ENCODE measurements around the gene SPATA3.
"Not testable (repeated sequence)": the region's sequence is repeated elsewhere in the genome, so short reads cannot be mapped to it uniquely, and the experiment has no call there.

Gene SPATA3

DNA sequence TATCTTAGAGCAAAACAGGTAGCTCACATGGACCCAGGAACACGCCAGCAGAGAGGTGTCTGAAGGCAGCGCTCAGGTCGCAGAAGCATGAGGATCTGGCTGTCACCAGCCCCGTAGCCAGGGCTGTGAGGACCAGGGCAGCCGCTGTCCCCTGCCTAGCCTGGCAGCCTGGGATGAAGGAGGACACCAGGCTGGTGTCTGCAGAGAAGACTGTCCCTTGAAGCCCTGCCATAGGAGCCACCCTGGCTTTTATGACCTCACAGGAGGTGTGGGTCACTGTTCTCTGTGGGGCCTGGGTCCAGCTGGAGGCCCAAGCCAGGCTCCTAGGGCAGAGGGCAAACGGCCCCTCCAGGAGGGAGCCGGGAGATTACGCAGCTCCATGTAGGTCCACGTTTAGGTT, at the start of gene SPATA3:
Gene SPATA3, plus strand, starts transcription at position 301 of the 400 bp plus-strand sequence. CDS start 113 bp downstream, outside the sequence.
- no peak for DNase-seq (ENCODE audit: low read depth)

DNA sequence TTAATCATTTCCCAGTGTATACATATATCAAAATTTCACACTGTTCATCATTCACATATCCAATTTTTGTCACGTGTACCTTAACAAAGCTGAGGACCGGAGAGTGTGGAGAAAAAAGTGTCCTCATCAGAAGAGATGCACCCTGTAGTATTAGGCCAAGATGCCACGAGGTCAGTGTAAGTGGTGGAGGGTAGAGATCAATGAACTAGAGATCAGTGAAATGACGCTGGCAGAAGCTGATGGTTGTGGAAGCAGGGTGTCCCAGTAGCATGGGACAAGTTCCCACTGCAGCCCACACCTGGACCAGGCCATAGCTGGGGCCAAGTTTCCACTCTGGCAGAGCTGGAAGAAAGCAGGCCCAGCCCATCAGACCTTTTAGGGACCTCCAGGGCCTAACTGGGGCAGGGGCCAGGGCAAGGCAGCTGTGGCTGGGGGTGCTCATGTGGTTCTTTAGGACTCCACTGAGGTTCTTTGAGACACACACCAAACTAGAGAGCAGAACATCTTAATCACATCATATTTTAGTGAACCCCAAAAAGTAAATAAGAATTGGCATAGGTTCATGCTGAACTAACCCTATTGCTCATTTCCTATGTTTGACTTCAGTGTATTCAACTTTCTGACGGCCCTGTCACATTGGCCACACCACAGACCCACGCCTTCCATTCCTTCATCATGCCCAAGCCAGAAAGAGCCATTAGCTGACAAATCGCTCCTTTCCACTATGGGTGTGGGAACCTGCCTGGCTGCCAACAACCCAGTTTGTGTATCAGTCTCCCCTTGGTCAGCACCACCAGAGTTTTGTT, 49.3 kb upstream of the SPATA3 start:
- no peak for DNase-seq (ENCODE audit: low read depth)

DNA sequence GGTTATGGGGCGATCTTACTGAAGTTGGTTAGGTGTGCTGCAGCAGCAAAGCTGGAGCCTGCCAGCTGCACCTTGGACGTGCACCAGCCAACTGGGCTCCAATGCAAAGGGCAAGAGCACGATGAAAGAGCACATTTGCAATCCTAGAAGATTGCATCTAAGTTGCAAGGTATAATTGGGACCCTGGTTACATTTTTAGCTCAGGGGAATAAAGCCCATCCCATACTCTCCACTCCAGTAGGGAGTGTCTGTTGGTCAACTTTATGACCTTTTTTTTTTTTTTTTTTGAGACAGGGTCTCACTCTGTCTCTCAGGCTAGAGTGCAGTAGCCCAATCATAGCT, 48.7 kb upstream of the SPATA3 start:
- DNase-seq (ENCODE audit: low read depth): no peak

DNA sequence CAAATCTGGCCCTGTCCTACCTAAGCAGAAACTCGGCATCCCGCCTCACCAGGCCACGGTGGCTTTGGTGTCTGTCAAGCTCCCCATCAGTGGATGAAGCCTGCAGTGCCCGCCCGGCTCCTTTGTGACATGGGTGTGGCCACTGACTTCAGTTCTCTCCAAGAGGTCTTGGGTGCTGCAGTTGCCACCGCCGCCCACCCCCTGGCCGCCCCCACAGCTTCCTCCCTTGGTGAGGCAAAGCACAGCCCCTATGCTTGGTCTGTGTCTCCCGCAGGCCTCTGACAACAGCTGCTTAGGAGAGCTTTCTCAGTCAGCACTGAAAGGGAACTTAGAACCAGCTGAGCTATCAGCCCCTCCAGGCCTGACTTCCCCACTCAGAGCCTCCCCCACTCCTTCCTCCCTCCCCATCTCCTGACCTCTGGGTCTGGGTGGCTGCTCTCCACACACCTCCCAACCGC, 48.0 kb upstream of the SPATA3 start:
- DNase-seq (ENCODE audit: low read depth): no peak

DNA sequence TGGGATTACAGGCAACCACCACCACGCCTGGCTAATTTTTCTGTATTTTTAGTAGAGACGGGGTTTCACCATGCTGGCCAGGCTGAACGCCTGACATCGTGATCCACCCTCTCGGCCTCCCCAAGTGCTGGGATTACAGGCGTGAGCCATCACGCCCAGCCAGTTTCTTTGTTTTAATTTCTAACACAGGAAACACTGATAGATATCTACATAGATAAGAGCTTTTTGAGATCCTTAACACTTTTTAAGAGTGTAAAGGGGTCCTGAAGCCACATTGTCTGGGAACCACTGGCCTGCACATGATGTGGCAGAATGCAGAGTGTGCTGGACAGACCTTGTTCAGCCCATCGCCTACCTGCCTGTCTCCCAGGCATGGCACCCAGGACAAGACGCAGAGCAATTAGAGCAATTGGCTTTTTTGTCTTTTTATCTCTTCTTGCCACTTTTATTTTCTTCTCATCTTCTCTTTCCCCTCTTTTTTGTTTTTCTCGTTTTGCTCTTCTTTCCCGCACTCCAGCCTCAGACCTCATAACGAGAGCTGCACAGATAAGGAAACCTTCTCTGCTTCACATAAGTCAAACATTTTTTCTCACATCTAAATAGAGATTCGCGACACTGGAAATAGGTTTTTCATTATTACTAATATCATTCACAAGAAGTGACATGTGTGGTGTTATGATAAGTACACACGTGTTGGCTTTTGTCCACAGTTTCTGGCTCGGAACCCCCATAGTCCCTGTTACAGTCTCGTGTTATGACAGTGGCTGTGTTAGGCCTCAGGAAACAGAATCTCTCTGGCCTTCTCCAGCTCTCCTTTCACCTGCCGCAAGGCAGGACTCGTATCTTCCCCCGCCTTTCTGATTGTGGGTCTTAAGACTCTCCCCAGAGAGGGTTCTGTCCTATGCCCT, 45.7 kb upstream of the SPATA3 start:
- no peak for DNase-seq (ENCODE audit: low read depth)

DNA sequence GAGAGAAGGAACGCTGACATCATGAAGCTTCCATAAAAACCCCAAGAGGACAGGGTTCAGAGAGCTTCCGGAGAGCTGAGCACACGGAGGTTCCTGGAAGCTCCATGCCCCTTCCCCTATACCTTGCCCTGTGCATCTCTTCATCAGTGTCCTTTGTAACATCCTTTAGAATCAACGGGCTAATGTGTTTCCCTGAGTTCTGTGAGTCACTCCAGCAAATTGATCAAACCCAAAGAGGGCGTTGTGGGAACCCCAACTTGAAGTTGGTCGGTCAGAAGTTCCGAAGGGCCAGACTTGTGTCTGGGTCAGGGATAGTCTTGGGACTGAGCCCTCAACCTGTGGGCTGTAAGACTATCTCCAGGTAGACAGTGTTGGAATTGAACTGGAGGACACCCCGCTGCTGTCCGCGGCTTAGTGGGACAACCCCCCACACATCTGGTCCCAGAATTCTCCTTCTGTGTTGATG, 45.0 kb upstream of the SPATA3 start:
- DNase-seq (ENCODE audit: low read depth): no peak

DNA sequence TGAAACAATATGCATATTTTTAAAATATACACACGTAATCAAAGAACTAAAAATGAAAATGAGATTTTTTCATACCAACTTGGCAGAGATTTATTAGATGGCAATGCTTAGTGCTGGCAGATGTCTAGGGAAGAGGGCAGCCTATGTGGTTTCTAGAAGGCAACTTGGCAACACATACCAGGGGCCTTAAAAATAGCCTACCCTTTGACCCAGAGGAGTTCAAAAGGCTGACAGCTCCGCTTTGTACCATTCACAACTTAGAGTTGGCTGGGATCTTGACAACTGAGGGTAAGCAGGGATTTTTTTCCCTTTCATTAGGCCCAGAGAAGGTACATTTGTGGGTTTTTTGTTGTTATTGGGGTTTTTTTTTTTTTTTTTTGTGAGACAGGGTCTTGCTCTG, 44.5 kb upstream of the SPATA3 start:
- DNase-seq (ENCODE audit: low read depth): no peak

DNA sequence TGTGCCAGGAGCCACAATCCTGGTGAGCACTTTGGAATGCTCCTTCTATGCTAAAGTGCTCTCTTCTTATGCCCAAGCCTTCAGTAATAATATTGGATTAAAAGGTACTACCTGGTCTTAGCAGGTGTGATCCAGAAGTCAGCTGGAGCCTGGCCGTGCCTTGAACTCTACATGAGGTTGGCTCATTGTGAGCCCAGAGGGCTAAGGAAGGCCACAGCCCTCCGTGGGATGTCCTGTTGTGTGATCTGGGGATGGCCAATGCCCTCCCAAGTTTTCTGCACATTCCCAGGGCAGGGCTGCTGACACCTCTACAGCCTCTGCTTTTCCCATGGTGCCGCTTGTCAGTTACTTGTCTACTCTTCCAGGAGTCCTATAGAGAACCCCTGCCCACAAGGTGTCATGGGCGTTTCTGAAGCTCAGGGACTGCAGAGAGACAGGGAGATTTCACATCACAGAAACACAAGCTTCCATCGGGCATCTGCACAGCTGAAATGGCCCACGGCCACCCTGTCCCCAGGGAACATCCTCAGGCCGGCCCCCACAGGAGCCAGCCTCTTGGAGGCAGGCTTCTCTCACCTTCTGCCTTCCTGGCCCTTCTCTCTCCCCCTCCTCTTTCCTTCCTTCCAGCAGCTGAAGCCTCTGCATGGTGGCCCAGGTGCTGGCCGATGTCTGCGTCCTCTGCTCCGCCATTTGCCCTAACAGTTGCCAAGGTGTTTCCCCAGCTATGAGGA, 43.5 kb upstream of the SPATA3 start:
- no peak for DNase-seq (ENCODE audit: low read depth)

DNA sequence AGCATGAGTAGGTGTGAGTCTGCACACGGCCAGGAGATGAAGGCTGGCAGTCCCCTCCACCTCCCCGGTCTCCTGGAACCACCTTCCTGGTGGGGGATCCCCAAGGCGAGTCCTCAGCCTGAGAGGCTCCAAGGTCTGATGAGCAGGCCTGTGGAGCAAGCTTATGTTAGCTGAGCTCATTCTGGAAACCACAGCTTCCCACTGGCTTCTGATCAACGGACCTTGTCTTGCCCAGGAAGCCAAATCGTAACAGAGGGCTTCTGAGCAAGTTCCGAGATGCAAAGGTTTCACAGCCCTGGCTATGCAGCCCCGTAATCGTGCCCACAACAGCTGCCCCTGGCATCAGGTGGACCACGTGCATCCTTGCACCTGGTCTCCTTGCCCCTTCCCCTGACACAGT, 42.1 kb upstream of the SPATA3 start:
- DNase-seq (ENCODE audit: low read depth): no peak

DNA sequence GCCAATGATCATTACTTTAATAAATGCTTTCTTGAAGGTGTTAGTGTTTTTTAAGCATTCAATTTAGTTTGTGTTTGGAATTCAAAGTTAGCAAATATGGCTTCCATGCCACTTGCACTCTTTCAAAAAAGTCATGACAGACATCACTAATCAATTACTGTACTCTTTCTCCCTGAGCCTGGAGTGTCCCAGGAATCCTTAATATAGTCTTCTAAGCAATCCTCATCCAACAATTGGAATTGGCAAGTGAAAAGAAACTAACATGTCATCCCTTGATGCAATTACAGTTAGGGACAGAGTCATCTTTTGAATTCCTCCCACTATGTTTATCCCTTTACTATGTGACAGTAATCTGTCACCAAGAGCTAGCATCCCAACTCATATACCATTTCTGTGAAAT, 41.2 kb upstream of the SPATA3 start:
- DNase-seq (ENCODE audit: low read depth): no peak

DNA sequence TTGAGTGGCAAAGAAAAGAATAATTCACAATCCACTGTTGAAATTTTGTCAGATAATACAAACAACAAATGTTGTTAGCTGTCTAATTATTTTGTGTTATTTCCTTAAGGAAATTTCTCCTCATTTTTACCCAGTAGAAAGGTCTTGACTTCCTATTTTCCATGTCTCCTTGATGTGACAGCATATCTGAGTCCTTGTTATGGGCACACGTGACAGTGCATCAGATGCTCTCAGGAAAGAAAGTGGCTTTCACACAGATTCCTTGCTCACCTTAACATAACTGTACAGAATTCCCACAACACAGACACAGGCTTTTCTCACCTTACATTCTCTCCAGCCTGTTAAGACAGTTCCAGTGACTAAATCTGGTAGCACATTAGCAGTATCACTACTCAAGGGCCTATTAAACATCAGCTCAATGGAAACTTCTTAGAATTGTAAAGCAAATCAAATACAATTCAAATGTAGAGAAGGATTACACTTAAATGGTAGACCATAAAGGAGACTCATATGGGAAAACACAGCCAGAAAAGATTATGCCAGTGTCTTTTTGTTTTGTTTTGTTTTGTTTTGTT, 40.7 kb upstream of the SPATA3 start:
- no peak for DNase-seq (ENCODE audit: low read depth)

DNA sequence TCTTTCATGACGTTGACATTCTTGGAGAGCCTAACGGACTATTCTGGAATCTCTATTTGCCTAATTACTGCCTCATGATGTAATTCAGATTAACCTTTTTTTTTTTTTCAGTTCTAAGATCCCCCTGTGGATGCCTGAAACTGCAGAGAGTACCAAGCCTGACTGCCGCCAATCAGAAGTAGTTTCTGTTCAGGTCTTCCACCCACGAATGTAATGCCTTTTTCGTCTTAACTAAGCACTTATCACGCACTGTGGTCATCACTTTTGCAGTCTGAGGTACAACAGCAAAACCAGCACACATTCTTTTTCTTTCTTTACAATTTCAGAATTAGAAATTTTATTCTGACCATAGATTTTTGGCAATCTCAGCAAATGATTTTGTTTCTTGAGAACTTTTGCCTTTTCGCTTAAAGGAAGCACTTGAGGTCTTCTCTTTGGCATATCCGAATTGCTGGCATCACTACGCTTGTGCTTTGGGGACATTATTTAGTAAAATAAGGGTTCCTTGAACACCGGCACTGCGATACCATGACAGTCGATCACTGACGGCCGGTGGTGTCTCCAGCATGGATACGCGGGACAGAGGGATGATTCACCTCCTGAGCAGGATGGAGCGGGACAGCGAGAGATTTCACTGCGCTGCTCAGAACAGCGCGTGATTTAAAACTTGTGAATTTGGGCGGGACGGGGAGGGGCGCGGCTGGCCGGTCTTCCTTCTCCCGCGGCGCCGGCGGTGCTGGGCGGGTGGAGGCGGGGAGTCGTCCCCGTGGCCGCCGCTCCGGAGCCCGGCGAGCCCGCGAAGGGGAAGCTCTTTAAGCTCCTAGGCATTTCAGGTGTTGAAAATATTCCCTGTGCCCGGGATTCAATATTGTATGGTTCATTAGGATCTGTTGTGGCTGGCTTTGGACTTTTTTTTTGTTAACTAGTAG, 38.8 kb upstream of the SPATA3 start:
- DNase-seq (ENCODE audit: low read depth): no peak

DNA sequence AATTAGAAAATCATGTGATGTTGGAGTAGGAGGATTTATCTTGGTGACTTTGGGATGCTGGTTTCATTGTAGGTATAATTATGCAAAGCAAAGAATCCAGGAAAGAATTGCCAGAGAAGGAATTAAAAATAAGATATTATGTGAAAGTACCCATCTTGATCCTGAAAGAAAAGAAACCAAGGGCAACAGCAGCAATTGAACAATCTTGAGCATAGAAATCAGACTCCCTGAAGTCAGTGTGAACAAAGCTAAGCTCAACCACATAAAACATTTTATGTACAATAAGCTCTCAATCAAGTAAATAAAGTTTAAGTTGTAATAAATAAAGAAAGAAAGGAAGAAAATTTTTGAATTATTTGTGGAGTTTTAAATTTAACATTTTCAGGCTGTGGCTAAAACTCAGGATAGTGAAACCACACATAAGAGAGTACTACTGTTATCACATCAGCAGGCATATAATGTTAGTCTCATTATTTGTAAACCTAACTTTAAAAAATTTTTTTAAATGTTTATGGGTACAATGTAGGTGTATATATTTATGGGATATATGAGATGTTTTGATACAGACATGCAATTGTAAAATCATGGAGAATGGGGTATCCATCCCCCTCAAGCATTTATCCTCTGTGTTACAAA, 38.0 kb upstream of the SPATA3 start:
- no peak for DNase-seq (ENCODE audit: low read depth)

DNA sequence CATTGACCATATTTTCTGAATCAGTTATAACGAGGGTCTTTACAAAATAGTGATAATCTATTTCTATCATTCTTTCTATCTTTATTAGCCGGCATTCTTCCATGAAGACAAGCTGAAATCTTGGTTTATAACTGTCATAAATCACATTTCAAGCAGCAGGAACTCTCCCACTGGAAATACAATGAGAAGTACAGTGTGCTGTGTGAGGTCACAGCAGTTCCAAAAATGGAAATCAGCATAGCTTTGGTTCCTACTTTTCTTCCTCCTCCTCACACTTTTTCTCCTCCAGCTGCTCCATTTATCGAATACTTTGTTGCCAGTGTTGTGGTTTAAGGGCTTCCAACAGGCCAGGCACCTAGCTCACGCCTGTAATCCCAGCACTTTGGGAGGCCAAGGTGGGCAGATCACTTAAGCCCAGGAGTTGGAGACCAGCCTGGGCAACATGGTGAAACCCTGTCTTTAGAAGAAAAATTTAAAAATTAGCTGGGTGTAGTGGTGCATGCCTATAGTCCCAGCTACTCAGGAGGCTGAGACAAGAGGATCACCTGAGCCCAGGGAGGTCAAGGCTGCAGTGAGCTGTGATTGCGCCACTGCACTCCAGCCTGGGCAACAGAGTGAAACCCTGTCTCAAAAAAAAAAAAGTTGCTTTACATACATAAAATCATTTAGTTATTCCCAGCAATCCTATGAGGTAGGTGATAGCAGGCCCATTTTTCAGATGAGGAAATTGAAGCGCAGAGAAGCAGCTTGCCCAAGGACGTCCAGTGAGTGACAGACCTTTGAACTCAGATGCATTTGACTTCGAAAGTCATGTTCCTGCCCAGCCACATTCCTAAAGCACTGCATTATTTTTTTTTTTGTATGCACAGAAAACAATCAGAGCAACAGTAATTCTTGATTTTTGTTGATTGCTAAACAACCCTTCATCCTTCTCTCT, 36.8 kb upstream of the SPATA3 start:
- DNase-seq (ENCODE audit: low read depth): no peak

DNA sequence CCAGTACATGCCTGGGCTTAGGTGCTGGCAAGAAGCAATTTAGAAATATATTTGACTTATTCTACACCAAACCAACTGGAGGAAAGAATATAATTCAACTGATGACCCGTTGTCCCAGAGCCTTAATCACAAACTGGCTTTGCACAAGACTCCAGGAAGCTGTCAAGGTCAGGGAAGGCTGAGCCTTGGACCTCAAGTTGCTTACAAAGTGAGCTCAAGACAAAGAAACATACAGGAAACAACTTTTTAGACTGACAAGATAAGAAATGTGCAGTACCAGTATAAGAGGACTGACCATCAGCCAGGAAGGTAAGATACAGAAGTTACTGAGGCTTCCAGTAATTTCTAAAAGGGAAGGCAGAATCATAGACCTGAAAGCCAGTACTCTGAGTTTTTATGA, 35.9 kb upstream of the SPATA3 start:
- no peak for DNase-seq (ENCODE audit: low read depth)

DNA sequence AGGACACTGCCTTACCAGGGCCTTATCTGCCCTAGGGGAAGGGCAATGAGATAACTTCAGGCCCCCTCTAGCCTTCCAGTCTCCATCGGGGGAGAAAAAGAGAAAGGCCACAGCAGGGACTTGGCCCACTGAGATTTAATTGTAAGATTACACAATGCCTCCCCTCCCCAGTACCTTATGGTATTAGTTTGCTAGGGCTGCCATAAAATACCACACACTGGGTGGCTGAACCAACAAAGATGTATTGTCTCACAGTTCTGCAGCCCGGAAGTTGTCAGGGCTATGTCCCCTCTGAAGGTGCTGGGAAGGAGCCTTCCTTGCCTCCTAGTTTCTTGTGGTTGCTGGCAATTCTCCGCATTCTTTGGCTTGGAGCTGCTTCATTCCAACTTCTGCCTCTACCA, 34.8 kb upstream of the SPATA3 start:
- DNase-seq (ENCODE audit: low read depth): no peak

DNA sequence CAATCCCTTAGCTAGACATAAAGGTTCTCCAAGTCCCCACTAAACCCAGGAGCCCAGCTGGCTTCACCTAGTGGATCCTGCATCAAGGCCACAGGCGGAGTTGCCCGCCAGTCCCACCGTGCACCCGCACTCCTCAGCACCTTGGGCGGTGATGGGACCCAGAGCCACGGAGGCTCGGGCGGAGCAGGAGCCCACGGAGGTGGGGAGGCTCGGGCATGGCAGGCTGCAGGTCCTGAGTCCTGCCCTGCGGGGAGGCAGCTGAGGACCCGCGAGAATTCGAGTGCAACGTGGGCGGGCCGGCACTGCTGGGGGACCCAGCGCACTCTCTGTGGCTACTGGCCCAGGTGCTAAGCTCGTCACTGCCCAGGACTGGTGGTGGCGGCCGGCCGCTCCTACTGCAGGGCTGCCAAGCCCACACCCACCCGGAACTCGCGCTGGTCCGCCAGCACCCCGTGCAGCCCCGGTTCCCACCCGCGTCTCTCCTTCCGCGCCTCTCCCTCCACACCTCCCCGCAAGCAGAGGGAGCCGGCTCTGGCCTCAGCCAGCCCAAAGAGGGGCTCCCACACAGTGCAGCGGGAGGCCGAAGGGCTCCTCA, 31.7 kb upstream of the SPATA3 start:
- no peak for DNase-seq (ENCODE audit: low read depth)

DNA sequence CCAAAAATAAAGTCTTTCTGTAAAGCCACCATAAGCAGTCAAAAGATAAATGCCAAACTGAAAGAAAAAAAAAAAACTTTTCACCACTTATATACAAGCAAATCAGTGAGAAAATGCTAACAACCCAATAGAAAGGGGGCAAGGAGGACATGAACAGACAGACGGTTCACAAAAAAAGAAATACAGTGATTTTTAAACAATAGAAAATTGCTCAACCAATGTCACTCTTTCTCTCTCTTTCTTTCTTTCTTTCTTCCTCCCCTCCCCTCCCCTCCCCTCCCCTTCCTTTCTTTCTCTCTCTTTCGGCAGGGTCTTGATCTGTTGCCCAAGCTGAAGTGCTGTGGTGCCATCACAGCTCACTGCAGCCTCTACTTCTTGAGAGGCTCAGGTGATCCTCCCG, 28.8 kb upstream of the SPATA3 start:
- no peak for DNase-seq (ENCODE audit: low read depth)

DNA sequence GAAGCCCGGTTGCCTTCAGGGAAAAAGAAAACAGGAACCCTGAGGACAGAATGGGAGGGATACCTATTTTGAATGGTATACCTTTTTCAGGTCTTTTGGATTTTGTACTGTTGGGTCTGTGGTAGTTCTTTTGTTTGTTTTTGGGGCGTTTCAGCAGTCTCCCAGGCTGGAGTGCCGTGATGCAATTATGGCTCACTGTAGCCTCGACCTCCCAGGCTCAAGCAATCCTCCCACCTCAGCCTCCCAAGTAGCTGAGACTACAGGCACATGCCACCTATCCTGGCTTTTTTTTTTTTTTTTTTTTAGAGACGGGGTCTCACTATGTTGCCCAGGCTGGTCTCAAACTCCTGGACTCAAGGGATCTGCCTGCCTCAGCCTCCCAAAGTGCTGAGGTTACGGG, 27.6 kb upstream of the SPATA3 start:
- not testable (repeated sequence) for DNase-seq (ENCODE audit: low read depth)

Data from stimulated activated CD8-positive, alpha-beta memory T cell treated with anti-CD3 and anti-CD28 coated beads, Interleukin-15, amount 100 ng/mL, for 1 hour (primary cell).